HL-60/S4 treated with phorbol 12-myristate 13-acetate at 8.2 ng/mL for 4 days and 3 days (cell line): Measurements from ENCODE around the gene PTPN14.

Experiments used
- in situ Hi-C: fragments of 300-500 bp; cut with MboI; formaldehyde crosslinking; loops from 2 replicates; pipeline ENCODE4 v1.15.0; 2022; ENCODE audit warnings: low sequenced_read_pairs

Gene PTPN14

GRCh38 chr1:214459895-214460294, 91.5 kb downstream of the PTPN14 start:
- in situ Hi-C loops = no loop called here

GRCh38 chr1:214458541-214458940, 92.9 kb downstream of the PTPN14 start:
- in situ Hi-C loops = no loop called here

GRCh38 chr1:214455971-214456867, 95.2 kb downstream of the PTPN14 start:
- in situ Hi-C loops = no loop called here

- in situ Hi-C loops = no loop called here
These were observed 95.9 kb downstream of the PTPN14 start for GRCh38 chr1:214455479-214455878.

- in situ Hi-C loops = no loop called here
These were observed 96.6 kb downstream of the PTPN14 start for GRCh38 chr1:214454569-214455396.

GRCh38 chr1:214453109-214453722, 98.2 kb downstream of the PTPN14 start:
- in situ Hi-C loops = no loop called here

GRCh38 chr1:214452152-214452784, 99.1 kb downstream of the PTPN14 start:
- in situ Hi-C loops = no loop called here

GRCh38 chr1:214451596-214451995, 99.8 kb downstream of the PTPN14 start:
- in situ Hi-C loops = no loop called here

- in situ Hi-C loops = no loop called here
These were observed 102.0 kb downstream of the PTPN14 start for GRCh38 chr1:214449371-214449770.

GRCh38 chr1:214448536-214448935, 102.9 kb downstream of the PTPN14 start:
- in situ Hi-C loops = no loop called here

GRCh38 chr1:214447557-214447871, 103.9 kb downstream of the PTPN14 start:
- in situ Hi-C loops = no loop called here

GRCh38 chr1:214446772-214447556, 104.4 kb downstream of the PTPN14 start:
- in situ Hi-C loops = no loop called here

- in situ Hi-C loops = no loop called here
These were observed 105.4 kb downstream of the PTPN14 start for GRCh38 chr1:214445831-214446614.

- in situ Hi-C loops = no loop called here
These were observed 106.2 kb downstream of the PTPN14 start for GRCh38 chr1:214445199-214445598.

- in situ Hi-C loops = no loop called here
These were observed 107.0 kb downstream of the PTPN14 start for GRCh38 chr1:214444182-214444939.

GRCh38 chr1:214441119-214441518, 110.3 kb downstream of the PTPN14 start:
- in situ Hi-C loops = no loop called here

- in situ Hi-C loops = no loop called here
These were observed 111.0 kb downstream of the PTPN14 start for GRCh38 chr1:214440219-214440965.
